MM.1S (cell line): Measurements from ENCODE around the gene CDK5RAP1.

Experiments used
- EZH2 ChIP-seq: fragments of 300-600 bp; sonication (generic); optimal IDR thresholded peaks from 2 replicates; pipeline ENCODE3; 2017; ENCODE audit warnings: low read depth, mild to moderate bottlenecking, antibody characterized with exemption, low read length, mixed read lengths
- TF ChIP-seq, protein P1 (sequence below): fragments of 300-600 bp; sonication (generic); IDR thresholded peaks from 2 replicates; pipeline ENCODE4 v1.5.1; 2016; ENCODE audit warnings: antibody characterized with exemption, low read length, mixed read lengths

DNA sequence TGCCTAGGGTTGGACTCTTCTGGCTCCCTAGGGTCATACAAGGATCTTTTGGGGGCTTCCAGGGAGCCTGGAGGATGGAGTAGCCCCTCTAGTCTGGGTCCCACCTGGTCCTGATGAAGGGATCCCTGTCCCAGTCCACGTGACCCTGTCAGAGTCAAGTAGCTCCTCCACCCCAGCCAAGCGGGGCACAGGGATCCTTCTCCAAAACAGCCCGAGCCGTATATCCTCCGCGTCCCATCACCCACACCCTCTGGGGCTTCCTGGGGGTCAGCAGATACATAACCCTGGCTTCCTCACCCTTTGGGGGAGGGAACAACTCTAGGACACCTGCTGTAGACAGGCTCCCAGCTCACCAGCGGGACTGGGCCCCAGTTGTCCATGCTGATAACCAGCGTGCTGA lies 90.3 kb downstream of the CDK5RAP1 start:
- no peak for TF ChIP-seq EZH2
- TF ChIP-seq, protein P1, sequence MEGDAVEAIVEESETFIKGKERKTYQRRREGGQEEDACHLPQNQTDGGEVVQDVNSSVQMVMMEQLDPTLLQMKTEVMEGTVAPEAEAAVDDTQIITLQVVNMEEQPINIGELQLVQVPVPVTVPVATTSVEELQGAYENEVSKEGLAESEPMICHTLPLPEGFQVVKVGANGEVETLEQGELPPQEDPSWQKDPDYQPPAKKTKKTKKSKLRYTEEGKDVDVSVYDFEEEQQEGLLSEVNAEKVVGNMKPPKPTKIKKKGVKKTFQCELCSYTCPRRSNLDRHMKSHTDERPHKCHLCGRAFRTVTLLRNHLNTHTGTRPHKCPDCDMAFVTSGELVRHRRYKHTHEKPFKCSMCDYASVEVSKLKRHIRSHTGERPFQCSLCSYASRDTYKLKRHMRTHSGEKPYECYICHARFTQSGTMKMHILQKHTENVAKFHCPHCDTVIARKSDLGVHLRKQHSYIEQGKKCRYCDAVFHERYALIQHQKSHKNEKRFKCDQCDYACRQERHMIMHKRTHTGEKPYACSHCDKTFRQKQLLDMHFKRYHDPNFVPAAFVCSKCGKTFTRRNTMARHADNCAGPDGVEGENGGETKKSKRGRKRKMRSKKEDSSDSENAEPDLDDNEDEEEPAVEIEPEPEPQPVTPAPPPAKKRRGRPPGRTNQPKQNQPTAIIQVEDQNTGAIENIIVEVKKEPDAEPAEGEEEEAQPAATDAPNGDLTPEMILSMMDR, result no peak
